ENCODE data around the gene ALS2CL. TPM values are rescaled to one million over a fixed set of nuclear protein-coding genes. Genes with fewer than 3 reads are reported as not detected.
"Not testable (repeated sequence)": the region's sequence is repeated elsewhere in the genome, so short reads cannot be mapped to it uniquely, and the experiment has no call there.

ALS2CL gene
- polyA plus RNA-seq (2012; ENCODE audit: insufficient read depth, insufficient read length, low read depth): 0.34 TPM

DNA sequence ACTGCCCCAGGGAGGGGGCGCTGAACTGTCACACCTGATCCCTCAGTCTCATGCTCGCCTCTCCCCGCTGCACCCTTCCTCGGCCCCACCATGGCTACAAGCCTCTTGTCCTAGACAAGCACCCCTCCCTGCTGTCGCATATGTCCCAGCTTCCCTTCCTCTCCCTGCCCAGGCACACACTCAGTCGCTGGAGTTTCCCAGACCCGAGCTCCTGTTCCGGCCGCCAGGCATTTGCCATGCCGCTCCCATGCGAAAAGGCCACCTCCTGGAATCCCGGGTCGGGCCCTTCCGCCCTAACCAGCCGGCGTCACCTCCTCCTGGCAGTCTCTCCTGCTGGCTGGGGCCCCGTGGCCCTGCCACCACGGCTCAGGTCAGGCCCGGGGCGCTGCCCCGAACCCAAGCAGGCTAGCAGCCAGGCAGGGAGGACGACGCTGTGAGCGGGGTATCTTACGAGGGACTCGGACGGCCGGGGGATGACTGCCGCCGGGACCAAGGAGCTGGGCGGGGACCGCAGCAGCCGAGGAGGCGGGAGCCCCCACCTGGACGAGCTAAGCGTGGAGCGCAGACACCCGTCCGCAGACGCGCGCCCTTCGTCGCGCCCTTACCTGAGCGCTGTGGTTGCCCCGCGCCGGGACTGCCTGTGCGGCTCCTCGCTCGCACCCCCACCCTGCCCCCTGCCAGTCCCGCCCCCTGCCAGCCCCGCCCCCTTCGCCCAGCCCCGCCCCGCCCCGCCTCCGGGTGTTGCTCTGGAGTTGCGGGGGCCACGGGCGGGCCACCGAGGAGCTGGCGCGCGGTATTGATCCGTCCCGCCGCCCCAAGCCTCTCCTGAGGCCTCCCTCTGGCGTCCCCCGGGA is at the start of gene ALS2CL:
Gene ALS2CL (minus strand): TSS at position 642 of the 854 bp plus-strand sequence. CDS start 4,239 bp downstream, outside the sequence.
- TF ChIP-seq, protein P1, sequence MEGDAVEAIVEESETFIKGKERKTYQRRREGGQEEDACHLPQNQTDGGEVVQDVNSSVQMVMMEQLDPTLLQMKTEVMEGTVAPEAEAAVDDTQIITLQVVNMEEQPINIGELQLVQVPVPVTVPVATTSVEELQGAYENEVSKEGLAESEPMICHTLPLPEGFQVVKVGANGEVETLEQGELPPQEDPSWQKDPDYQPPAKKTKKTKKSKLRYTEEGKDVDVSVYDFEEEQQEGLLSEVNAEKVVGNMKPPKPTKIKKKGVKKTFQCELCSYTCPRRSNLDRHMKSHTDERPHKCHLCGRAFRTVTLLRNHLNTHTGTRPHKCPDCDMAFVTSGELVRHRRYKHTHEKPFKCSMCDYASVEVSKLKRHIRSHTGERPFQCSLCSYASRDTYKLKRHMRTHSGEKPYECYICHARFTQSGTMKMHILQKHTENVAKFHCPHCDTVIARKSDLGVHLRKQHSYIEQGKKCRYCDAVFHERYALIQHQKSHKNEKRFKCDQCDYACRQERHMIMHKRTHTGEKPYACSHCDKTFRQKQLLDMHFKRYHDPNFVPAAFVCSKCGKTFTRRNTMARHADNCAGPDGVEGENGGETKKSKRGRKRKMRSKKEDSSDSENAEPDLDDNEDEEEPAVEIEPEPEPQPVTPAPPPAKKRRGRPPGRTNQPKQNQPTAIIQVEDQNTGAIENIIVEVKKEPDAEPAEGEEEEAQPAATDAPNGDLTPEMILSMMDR (IDR thresholded peaks at IDR 0.05; ENCODE audit: low read depth, low read length): no peak
- Histone ChIP-seq H3K4me3 (ENCODE audit: low read depth, low read length) (peak within 1 kb of the TSS; percentile 53), H3K36me3 (no peaks in the 10 kb centered on the region), H3K4me1 (no peaks in the 10 kb centered on the region), H3K27me3 (no peaks in the 10 kb centered on the region), H3K9me3 (no peaks in the 10 kb centered on the region)
- peak; percentile 30 for DNase-seq

- Histone ChIP-seq H3K9me3 (no peaks in the 10 kb centered on the region), H3K36me3 (no peaks in the 10 kb centered on the region), H3K4me1 (no peaks in the 10 kb centered on the region), H3K4me3 (ENCODE audit: low read depth, low read length) (no peak overlapping the region), H3K27me3 (no peaks in the 10 kb centered on the region)
- TF ChIP-seq, protein P1 (IDR thresholded peaks at IDR 0.05; ENCODE audit: low read depth, low read length): no peak
- no peak for DNase-seq
Measured at GRCh38 chr3:46742992-46743585, 49.6 kb upstream of the ALS2CL start.

DNA sequence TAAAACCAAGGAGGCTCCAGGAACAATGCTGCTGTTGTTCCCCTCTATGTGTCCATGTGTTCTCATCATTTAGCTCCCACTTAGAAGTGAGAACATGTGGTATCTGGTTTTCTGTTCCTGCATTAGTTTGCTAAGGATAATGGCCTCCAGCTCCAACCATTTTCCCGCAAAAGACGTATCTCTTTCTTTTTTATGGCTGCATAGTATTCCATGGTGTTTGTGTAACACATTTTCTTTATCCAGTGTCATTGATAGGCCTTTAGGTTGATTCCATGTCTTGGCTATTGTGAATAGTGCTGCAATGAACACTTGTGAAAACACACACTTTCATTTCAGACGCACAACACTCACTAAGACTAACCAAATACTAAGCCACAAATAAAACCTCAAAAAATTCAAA is 46.1 kb upstream of the ALS2CL start:
- not testable (repeated sequence) for H3K4me1 ChIP-seq; H3K4me3 ChIP-seq (ENCODE audit: low read depth, low read length); H3K27me3 ChIP-seq; H3K9me3 ChIP-seq; DNase-seq; H3K36me3 ChIP-seq

GRCh38 chr3:46737329-46737731 is 43.9 kb upstream of the ALS2CL start:
- TF ChIP-seq, protein P1 (IDR thresholded peaks at IDR 0.05; ENCODE audit: low read depth, low read length): no peak
- Histone ChIP-seq H3K4me1 (no peaks in the 10 kb centered on the region), H3K36me3 (no peaks in the 10 kb centered on the region), H3K4me3 (ENCODE audit: low read depth, low read length) (no peak overlapping the region), H3K27me3 (no peaks in the 10 kb centered on the region), H3K9me3 (no peaks in the 10 kb centered on the region)
- DNase-seq: no peak

GRCh38 chr3:46736006-46736872 is 42.8 kb upstream of the ALS2CL start:
- Histone ChIP-seq H3K36me3 (no peaks in the 10 kb centered on the region), H3K9me3 (no peaks in the 10 kb centered on the region), H3K4me1 (no peaks in the 10 kb centered on the region), H3K27me3 (no peaks in the 10 kb centered on the region), H3K4me3 (ENCODE audit: low read depth, low read length) (no peak overlapping the region)
- DNase-seq: no peak
- TF ChIP-seq, protein P1 (IDR thresholded peaks at IDR 0.05; ENCODE audit: low read depth, low read length): no peak

DNA sequence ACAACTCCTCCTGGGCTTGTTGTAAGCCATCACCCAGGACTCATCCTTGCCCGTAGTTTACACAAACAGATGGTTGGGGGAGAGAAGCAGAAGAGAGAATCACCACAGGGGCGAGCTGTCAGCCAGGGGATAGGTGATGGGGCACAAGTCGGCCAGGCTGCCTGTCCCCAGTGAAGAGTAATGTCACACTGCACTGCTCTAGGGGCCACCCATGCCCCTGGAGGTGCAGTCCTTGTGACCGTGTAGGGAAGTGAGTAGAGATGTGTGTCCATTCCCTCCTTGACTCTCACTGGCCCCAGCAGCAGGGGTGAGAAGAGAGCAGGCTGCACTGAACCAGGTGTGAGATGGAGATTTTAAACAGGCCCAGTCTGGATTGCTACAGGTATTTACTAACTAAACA is 41.3 kb upstream of the ALS2CL start:
- TF ChIP-seq, protein P1 (IDR thresholded peaks at IDR 0.05; ENCODE audit: low read depth, low read length): no peak
- H3K4me3 ChIP-seq (ENCODE audit: low read depth, low read length): no peak overlapping the region
- H3K9me3 ChIP-seq: no peaks in the 10 kb centered on the region
- H3K27me3 ChIP-seq: no peaks in the 10 kb centered on the region
- no peak for DNase-seq
- no peaks in the 10 kb centered on the region for H3K4me1 ChIP-seq
- no peaks in the 10 kb centered on the region for H3K36me3 ChIP-seq

Measured in BE2C (cell line).